Measurements from ENCODE around the gene ZNF436.

Gene ZNF436

DNA sequence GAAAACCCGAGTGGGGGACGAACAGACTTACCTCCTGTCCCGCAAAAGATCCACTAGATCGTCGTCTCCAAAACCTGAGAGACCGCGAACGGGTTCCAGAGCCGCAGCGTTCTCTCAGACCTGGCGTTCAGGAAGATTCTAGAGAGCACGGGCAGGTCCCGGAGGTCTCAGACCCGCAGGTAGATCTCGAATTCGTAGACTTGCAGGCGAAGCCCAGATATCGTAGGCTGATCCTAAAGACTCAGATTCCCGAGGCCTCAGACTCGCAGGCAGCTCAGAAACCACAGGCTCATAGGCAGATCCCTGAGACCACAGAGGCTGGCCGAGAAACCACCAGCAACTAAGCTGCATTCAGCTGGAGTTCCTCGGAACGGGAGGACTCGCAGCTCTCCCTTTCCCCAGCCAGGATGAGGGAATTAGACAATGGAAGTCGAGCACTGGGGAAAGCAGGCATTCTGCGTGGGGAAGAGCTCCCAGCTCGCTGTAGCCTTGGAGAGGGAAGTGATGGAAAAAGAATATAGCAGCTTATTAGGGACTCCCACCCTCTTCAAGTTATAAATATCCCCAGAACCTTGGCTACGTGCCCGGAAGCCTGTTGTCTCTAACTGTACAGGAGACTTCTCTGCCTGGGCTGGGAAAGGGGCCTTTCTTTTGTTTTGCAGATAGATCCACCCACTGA lies at the start of gene ZNF436:
ZNF436 (minus strand) TSS at position 502 of the 679 bp plus-strand sequence. CDS start 1,831 bp downstream, outside the sequence.
- DNase-seq: peak; percentile 63

DNA sequence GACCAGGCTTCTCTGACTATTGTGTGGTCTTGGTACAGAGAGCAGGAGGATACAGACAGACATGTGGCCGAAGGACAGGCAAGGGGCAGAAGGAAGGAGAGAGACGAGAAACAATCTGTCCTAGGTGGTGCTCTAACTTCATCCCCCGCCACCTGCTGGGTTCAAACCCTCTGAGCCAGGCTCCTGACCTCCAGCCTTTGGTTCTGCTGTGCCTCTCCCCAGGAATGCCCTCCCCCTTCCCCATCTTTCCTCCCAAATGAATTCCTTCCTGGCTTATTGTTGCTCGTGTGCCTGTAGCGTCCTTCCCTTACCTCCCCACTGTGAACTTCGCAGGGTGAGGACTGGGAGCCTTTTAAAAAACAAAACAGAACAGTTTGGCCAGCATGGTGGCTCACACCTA lies 49.5 kb upstream of the ZNF436 start:
- no peak for DNase-seq

DNA sequence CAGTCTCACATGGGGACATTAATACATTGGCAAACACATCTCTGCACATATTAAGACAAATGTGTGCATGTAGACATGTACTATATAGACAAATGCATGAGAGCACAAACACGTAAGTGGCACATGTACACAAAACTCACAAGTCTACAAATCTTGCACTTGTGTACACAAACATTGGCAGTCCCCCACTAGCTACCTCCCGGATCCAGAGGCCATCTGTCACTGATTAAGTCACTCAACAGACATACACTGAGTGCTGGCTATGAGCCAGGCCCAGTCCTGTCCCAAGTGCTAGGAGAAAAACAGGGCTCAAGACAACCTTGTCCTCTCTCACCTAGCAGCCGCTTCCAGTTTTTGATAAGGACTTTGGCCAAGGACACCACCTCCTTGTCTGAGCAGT lies 47.9 kb upstream of the ZNF436 start:
- no peak for DNase-seq

DNA sequence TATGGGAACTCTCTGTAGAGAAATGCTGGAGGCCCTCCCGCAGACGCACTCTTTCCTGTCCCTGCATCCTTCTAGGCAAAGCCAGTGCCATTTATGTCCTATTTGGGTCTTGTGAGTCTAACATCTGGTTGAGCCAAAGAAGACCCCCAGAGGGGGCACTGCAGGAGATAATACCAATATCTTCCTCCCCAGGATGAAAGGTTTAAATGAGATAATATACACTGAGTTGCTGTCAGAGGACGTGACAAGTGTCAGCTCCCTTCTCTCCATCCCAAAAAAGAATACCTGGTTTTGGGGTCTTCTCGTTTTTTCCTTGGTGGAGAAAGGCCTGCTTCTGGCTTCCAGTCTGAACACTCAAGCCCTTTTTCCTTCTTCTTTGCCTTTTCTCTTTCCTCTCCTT lies 47.3 kb upstream of the ZNF436 start:
- no peak for DNase-seq

DNA sequence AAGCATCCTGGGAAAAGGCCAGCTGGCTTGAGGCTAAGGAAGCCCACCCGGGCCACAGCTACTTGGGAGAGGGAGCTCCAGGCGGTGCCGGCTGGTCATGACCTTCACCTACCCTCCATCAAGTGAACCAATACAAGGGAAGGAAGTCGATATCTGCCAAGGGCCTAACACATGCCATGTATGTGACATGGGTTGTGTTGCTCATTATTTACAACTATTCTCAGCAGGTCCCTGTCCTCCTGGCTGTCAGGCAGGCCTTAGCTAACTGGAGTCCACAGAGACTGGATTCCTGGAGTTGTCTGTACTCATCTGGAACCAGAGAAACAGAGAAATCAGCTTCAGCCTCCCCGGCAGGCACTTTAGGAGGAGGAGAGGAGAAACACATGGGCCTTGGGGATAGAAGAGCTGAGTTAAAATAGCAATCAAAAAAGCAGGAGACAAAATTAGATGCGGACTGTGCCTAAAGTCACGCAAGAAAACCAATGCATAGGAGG lies 39.2 kb upstream of the ZNF436 start:
- no peak for DNase-seq

DNA sequence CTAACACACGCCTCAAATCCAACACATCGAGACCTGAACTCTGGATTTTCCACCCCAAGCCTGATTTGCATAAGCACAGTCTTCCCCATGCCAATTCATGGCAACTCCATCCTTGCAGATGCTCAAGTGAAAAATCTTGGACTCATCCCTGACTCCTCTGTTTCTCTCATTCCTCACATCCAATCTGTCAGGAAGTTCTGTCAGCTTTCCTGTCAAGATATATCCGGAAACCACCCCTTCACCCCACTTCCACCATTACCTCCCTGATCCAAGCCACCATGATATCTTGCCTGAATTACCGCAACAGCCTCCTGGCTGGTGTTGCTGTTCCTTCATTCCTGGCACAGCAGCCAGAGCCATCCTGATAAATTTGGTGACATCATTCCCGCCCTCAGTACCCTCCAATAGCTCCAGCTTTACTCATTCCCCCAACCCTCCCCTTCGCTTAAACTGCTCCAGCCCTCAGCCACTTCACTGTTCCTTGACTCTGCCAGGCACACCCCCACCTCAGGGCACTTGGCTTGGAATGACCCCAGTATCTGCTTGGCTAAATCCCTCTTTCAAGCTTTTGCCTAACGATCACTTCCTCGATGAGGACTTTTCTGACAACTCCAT lies 37.5 kb upstream of the ZNF436 start:
- DNase-seq: no peak

DNA sequence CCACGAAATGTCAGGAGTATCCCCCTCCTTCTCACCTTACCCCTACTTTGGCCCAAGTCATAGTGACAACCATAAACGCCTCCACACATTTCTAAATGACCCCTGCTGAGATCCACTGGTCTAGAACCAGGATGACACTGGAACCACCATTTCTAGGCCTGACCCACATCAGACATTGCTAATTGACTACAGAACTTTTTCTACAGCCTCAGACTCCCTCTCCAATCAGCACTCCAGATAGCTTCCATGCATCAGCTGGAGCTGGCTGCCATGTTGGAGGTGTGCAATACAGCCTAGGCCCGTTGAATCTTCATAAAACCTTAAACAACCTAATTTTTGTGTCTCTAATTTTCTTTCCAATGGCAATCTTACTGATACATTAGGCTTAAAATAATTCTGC lies 36.3 kb upstream of the ZNF436 start:
- no peak for DNase-seq

DNA sequence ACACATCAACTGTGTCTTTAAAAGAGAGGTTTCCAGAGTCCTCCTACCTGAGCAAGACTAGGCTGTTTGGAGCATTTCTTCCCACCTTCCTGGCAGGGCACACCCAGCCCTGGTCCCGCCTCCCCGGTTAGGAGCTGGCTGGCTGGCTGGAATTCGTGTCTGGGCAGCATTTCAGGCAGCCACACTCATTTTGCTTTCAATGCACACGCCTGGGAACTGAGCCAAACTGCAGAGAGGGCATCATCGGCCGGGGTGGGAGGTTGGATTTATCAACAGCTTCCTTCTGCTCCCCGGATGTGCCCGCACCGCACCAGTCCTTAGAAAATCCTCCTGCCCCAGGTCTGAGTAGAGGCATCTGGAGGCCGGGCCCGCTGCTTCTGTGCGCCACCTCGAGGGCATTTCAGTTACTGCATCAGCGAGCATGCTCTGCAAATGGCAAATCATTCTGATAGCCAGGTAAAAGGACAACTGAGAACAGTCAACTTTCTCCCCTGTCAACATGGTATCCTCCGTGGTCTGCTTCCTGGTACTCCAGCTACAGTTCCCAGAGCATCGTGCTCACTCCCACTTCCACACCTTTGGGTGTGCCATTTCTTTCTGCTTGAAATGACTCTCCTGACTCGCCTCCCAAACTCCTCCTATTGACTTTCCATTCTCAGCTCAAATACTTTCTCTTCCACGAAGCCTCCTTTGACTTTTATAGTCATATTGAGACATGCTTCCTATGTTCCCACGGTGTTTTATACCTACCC lies 34.3 kb upstream of the ZNF436 start:
- peak; percentile 95 for DNase-seq

DNA sequence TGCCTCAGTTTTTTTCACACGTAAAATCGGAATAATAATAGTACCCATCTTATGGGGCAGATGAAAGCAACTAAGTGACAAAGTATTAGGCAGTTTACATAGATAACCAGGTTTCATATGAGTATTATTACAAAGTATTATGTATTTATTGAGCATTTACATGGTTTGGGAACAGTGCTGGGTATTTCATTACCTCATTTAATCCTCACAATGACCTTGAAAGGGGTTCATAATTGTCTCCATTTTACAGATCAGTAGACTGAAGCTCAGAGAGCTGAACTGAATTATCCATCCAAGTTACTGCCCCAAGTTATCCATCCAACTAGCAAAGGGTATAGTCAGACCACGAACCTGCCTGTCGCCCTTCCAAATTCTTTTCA lies 33.7 kb upstream of the ZNF436 start:
- no peak for DNase-seq

DNA sequence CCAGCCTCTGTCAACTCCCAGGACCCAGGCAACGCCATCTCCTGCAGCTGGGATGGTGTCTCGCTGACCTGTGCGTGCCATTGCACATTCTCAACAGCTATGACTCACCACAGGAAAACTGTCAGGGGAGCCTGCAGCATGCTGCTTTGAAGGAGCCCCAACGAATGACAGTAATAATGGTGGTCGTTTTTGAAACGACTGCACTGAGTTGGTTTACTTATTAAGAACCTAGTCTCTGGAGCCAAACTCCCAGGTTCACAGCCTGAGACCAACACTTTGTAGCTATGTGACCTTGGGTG lies 33.4 kb upstream of the ZNF436 start:
- no peak for DNase-seq

DNA sequence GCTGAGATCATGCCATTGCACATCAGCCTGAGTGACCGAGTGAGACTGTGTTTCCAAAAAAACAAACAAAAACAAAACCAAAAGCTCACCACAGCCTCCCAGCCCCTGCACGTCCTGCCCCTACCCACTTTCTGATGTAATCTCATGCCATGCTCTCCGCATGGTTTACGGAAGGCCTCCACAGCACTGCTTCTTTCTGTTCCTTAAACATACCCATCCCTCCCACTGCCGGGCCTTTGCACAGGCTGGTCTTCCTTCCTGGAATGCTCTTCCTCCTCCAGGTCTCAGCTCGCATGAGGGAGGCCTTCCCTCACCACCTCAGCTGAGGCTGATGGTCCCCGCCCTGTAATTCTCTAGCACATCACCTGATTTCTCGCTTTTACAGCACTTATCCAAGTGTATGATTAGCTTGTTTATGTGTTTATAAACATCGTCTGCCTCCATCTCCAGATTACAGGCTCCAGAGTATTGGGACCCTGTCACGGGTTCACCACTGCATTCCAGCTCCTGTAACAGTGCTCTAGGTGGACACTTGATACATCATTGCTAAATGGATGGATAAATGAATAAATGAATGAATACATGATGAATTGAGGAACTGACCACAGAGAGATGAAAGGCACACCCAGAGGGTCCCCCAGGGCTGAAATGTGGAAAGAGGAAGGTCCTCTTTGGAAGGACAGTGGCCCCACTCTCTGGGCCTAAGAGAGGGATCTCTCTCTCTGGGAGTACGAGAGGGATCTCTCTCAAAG lies 32.8 kb upstream of the ZNF436 start:
- no peak for DNase-seq

DNA sequence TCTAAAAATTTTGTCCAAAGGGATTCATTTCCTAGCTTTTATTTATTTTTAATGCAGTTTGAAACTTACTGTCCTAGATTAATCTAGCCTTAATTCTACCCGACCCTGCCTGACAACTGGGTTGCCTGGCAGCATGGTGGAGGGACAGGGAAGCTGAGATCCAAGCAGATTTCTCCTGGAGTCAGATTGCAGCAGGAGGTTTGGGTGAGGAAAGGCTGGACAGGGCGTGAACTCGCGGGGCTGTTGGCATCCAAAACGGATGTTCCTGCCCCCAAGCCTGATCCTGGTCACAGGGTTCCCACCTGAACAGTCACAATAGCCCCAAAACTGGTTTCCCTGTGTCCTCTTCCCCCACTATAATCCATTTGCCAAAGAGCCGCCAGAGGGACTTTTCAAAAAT lies 31.7 kb upstream of the ZNF436 start:
- no peak for DNase-seq

DNA sequence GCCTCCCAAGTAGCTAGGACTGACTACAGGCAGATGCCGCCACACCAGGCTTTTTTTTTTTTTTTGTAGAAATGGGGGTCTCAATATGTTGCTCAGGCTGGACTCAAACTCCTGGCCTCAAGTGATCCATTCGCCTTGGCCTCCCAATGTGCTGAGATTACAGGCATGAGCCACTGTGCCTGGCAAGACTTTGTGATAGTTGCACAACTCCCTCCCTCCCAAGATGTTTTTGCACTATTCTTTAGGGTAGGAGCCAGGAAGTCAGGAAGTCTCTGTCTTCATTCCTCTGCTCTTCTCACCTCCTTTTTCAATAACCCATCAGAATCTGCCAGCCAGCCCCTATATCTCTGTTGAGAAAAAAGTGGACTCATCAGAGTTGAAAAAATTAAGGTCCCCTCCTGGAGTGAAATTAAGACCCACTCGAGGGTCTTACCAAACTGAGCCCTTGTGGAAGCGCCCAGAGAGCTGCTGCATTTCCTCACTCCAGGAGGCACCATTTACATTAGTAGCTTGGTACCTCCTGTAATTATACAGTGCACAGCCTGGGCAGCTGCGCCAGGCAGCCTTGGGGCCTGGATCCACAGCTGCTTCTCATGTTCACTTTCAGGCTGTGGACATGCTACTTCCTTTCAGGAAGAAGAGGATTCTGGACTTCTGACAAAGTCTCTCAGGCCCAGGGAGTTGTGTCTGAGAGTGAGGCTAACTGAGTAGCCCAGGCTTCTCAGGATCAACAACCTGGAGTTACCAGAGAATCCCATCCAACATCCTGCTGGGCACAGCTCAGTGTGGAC lies 30.9 kb upstream of the ZNF436 start:
- DNase-seq: no peak

DNA sequence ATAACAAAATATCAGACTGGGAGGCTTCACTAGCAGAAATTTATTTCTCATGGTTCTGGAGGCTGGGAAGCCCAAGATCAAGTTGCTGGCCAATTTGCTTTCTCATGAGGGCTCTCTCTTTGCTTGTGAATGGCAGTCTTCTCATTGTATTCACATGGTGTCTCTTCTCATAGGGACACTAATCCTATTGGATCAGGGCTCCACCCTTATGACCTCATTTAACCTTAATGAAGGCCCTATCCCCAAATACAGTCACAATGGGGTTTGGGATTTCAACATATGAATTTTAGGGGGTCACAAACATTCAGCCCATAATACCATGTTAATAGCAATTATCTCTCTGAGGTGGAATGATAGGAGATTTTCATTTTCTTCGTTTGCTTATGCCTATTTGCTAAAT lies 29.6 kb upstream of the ZNF436 start:
- DNase-seq: no peak

DNA sequence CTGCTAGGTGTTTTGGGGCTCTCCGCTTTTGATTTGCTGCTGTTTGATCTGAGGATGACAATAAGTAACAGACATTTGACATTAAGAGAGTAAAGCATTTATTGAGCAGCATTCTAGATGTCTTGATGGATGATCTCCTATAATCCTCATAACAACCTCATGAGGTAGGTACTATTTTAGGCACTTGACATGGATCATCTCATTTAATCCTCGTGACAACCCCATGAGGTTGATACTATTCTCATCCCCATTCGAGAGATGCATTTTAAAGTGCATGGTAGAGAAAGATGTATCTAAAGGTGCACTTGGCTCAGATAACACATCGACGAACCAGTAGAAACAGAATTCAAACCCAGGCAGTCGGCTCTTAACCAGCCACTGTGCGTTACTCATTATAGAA lies 28.3 kb upstream of the ZNF436 start:
- no peak for DNase-seq

DNA sequence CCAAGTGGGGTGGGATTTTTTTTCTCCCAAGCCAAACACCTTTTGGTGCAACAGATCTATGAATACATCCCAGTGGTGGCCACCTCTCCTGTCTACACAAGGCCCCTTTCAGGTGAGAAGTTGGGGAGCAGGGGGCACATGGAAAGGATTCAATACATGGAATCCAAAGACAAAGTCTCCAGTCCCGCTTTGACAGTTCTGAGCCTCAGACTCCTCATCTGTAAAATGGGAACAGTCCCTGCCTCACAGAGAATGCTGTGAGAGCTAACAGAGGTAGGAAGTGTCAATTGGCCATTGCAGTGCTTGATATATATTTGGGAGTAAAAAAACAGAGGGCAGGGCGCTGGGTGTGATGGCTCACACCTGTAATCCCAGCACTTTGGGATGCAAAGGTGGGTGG lies 26.7 kb upstream of the ZNF436 start:
- no peak for DNase-seq

DNA sequence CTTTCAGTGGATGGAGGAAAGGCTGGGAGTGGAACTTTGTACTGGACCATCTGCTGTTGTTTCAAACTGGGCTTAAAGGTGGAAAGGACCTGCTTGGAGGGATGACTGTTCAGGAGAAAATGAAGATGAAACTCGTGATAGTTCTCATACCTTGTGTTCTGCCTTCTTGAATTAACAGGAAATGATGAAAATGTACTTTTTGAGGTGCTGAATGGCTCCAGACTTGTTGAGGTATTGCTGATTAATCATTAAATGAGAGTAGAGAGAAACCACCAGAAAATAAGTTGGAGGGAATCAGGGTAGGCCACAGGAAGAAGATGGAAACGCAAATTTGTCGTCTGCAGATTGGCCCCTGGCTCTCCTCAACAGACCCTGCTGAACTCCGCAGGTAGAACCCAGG lies 26.2 kb upstream of the ZNF436 start:
- no peak for DNase-seq

DNA sequence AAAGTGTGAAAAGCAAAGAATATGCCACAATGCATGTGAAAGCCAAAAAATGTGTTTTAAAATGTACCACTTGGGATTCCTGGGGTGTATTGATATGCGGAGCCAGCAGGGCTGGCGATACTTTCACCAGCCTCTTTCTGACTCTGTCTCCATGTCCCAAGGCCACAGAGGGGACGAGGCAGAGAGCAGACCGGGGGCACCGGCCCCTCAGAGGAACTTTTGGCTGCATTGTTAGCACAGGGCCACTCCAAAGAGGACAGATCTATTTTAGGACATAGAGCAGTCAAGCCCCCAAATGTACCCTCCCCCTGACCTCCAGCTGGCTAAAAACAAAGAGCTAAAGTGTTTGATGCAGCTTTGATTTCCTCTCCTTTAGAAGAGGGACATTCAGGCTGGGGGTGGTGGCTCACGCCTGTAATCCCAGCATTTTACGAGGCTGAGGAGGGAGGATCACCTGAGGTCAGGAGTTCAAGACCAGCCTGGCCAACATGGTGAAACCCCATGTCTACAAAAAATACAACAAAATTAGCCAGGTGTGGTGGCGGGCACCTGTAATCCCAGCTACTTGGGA lies 25.6 kb upstream of the ZNF436 start:
- no peak for DNase-seq

DNA sequence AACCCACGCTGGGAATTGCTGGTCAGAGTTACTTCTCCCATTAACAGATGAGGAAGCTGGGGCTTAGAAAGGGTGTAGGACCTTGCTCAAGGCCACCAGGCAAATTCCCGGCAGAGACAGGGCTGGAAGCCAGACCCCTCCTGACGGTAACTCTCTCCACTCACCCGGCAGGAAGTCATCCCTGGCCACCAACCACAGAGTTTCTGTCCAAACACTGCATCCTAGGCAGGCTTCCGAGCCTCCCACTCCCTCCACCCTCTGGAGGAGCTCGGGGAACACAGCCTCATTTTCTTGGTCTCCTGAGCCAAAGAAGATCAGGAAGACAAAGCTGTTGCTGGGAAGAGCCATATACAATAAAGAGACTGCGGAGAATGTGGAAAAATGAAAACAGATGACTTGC lies 25.0 kb upstream of the ZNF436 start:
- no peak for DNase-seq

DNA sequence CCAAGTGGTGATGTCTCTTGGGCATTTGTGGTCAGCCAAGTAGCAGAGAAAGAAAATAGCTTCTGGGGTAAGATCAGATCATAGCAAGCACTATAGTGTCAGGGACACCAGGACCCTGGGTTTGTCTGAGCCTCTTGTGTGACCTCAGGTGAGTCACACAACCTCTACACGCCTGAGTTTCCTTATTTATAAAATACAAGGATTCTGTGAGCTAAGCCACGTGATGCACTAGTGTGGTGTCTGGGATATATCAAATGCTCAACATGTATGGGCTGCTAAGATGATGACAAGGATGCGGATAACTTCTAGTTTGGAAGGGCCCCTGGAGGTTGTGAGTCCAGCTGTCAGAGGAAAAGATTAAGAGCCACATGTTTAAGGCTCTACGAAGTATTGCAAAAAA lies 24.5 kb upstream of the ZNF436 start:
- DNase-seq: no peak

DNA sequence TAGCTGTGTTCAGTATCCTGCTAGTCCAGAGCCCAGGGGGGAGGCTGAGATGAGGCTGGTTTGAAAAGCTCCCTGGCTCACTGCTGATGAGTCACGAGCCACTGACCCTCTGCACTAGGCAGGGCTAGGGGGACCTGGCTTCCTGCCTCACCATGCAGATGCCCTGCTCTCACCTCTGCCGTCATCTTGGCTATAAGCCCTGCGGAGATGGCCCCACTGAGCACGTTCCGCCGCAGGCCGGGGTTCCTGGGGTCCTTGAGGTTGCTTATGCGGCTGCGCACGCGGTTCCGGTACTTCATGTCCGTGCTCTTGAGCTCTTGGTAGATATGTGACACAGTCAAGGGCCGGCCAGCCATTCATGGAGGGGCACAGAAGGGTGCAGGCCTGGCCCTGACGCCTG lies 24.1 kb upstream of the ZNF436 start:
- DNase-seq: no peak

DNA sequence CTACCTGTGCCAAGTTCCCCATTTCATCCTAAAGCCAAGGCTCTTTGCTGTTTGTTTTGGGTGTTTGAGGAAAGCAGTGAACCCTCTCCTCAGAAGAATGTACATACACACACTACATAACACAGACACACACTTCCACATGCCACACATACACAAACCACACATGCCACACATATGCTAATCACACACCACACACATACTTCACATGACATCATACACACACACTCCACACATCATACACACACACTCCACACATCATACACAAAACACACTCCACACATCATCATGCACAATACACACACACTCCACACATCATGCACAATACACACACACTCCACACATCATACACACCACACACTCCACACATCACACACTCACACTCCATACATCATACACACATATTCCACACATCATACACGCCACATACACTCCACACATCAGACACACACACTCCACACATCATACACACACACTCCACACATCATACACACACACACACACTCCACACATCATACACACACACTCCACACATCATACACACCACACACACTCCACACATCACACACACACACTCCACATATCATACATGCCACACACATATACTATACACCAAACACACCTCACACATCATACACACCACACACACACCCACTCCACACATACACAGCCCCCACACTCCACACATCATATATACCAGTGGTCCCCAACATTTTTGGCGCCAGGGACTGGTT lies 22.7 kb upstream of the ZNF436 start:
- no peak for DNase-seq

Measured in activated CD8-positive, alpha-beta memory T cell treated with anti-CD3 and anti-CD28 coated beads for 24 hours (primary cell).